HG03039 (cell line): ENCODE data around the gene KRT34.
"Not testable (repeated sequence)": the region's sequence is repeated elsewhere in the genome, so short reads cannot be mapped to it uniquely, and the experiment has no call there.

Source experiments
- ATAC-seq: cut with Tn5 transposase; IDR thresholded peaks from one replicate; pipeline ENCODE4 v1.9.1; 2021; ENCODE audit warnings: mild to moderate bottlenecking, moderate library complexity; ENCODE audit not compliant: unreplicated experiment

The KRT34 gene

GRCh38 chr17:41404024-41404671 is 22.0 kb upstream of the KRT34 start:
- ATAC-seq = no peak

- ATAC-seq = no peak
Measured at GRCh38 chr17:41403404-41404023, 21.4 kb upstream of the KRT34 start.

DNA sequence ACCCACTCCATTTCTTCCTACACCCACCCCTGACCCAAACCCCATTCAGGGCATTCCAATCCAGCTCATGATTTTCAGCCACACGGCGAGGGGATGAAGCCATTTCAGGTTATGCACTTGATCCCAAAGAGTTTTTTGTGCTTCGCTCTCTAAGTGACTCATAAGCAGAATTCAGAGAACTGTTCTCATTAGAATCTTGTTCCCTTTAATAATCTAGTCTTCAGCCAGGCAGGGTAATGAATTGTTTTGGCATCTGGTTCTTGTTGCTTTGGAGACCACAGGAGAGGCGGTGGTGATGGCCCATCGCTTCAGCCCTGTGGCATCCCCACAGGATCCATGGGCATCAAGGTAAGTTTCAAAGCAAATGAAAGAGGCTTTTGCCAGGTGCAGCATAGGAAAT is 20.1 kb upstream of the KRT34 start:
- ATAC-seq = no peak

DNA sequence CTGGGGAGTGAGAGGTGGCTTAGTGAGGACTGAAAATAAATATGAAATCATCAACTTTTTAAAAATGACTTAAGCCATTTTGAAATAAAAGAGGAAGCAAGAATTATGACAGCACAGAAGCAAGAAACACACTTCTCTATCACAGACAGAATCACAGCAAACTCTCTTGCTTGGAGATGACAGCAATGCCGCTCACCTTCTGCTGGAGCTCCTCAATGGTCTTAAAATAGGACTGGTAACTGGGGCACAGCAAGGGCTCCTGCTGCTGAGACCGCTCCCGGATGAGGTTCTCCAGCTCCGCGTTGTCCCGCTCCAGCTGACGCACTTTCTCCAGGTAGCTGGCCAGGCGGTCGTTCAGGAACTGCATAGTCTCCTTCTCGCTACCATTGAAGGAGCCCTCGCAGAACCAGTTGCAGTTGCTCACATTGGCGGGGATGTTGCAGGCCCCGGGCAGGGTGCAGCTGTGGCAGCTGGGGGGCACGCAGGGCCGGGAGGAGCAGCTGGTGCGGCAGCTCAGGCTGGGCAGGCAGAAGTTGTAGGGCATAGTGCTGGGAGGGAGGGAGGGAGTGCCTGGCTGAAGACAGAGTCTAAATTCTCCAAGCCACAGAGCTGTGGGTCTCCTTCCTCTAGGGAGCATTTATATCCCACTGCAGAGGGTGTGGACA is 15.0 kb upstream of the KRT34 start, which contains the start of gene KRT31:
Gene KRT31, minus strand, starts transcription at position 613 of the 665 bp plus-strand sequence. Its CDS starts 69 bp downstream, at position 544.
- ATAC-seq = no peak

- ATAC-seq = no peak
Measured at GRCh38 chr17:41396340-41396739, 14.2 kb upstream of the KRT34 start.

GRCh38 chr17:41395611-41396010 is 13.5 kb upstream of the KRT34 start:
- no peak for ATAC-seq

GRCh38 chr17:41395044-41395443 is 12.9 kb upstream of the KRT34 start:
- ATAC-seq = not testable (repeated sequence)

- no peak for ATAC-seq
Measured at GRCh38 chr17:41394254-41394996, 12.3 kb upstream of the KRT34 start.

DNA sequence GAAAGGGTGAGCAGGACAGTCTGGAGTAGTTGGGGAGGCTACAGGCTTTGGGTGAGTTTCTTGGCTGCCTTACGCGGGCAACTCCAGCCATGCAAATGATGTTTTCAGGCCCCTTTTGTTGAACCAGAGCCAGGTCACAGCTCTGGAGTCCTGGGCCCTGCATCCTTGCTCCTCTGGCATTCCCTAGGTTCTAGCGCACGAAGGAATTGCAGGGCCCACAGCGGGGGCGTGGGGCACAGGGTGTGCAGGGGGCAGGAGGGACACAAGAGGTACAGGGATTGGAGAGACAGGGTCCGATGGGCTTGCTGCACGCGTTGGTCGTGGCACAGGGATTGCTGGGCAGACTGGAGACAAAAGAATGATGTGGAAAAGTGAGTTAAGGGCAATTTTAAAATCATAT is 11.7 kb upstream of the KRT34 start:
- ATAC-seq = no peak

DNA sequence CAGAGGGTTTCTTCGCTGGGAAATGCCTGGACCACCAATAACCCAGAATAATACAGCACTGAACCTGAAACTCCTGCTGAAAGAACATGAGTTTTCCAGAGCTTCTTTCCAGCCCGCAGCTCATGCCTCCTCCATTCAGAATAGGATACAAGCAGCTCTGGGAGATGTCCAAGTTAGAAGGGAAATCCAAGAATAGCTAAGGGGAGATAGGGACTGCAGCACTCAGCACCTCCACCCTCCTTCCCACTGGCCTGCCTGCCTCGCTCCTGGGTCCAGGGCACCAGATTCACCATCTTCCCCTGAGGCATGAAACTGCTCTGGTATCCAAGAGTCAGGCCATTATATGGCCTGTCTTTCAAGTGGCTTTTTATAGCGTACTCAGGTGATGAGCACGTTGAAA is 11.2 kb upstream of the KRT34 start:
- no peak for ATAC-seq

GRCh38 chr17:41392278-41392677 is 10.2 kb upstream of the KRT34 start:
- ATAC-seq = no peak

GRCh38 chr17:41391535-41391934 is 9.4 kb upstream of the KRT34 start:
- no peak for ATAC-seq

GRCh38 chr17:41390411-41390938 is 8.4 kb upstream of the KRT34 start:
- no peak for ATAC-seq

- ATAC-seq = no peak
Measured at GRCh38 chr17:41387670-41388069, 5.6 kb upstream of the KRT34 start.

GRCh38 chr17:41386227-41386626 is 4.1 kb upstream of the KRT34 start:
- ATAC-seq = no peak

- no peak for ATAC-seq
Measured at GRCh38 chr17:41383690-41384089, 1.6 kb upstream of the KRT34 start.

- ATAC-seq = no peak
Measured at GRCh38 chr17:41382394-41382793, 288 bp upstream of the KRT34 start.

DNA sequence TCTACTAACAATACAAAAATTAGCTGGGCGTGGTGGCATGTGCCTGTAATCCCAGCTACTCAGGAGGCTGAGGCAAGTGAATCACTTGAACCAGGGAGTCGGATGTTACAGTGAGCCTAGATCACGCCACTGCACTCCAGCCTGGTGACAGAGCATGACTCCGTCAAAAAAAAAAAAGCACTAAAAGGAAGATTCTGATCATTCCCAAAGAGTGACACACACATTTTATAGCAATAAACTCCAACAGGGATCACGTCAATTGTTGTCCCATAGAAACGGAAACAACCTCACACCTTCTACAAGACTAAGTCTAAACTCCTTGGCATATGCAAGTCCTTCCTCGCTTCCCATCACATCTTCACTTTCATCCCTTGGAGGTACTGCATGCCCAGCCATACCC is 2.0 kb downstream of the KRT34 start:
- ATAC-seq = not testable (repeated sequence)

DNA sequence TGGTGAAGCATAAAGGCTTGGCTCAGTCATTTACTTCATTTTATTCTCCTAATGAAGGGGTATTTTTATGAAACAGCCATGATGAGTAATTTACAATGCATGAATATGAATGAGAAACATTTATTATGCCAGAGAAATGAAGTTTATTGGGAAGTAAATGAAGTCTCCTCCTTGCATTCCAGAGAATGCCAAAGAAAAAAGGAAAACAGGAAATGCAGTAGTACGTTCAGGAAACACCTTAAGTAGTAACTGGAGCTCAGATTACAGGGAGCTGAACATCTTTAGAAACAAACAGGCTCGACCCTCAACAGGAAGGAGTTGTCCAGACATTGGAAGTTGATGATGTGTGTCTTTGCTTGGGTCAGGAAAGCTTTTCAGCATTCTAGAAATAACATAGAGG is 4.6 kb downstream of the KRT34 start:
- no peak for ATAC-seq

DNA sequence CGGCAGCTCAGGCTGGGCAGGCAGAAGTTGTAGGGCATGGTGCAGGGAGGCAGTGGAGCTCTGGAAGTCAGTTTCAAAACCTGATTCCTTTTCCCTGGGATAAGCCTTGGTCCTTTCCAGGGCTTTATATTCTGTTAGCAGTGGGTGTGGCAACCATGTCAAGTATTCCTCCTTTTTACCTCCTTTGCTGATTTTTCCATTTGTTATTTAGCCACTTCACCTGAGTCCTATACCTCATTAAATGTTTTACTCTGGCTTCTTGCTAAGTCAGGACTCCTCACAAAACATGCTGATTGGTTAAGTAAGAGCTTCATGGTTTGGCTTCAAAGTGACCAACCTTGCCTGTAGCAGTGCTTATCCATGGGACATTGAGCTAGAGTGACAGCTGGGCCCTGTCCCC is 12.4 kb downstream of the KRT34 start, which contains the start of gene KRT33B:
Gene KRT33B, minus strand, starts transcription at position 101 of the 400 bp plus-strand sequence. Its CDS starts 63 bp downstream, at position 38.
- no peak for ATAC-seq

GRCh38 chr17:41369023-41369422 is 13.1 kb downstream of the KRT34 start:
- ATAC-seq = no peak
